B cell (primary cell): ENCODE data around the gene TMEM179B.

ENCODE experiments used
- CTCF ChIP-seq: fragments of 200-600 bp; IDR thresholded peaks from one replicate; pipeline ENCODE4 v1.8.0; 2022; ENCODE audit warnings: antibody characterized with exemption, mild to moderate bottlenecking
- EZH2 ChIP-seq: IDR thresholded peaks from 2 replicates; pipeline ENCODE4 v1.6.1; 2012; ENCODE audit warnings: borderline replicate concordance, low read depth, mild to moderate bottlenecking, moderate library complexity, low read length; ENCODE audit not compliant: insufficient read depth, poor library complexity, severe bottlenecking

- TF ChIP-seq EZH2 (no peak), CTCF (peak; percentile 22)
These were observed 18.1 kb downstream of the TMEM179B start, which contains the start of gene NXF1 for GRCh38 chr11:62805076-62805892.
